Lung (tissue), 12 donors: ENCODE results near the gene MYO3B. TPM values are rescaled to one million over a fixed set of nuclear protein-coding genes. Genes with fewer than 3 reads are reported as not detected.
"Not testable (repeated sequence)": the region's sequence is repeated elsewhere in the genome, so short reads cannot be mapped to it uniquely, and the experiment has no call there.

ENCODE experiments used
- ATAC-seq: fragments of 200-7000 bp; cut with Tn5 transposase; one replicate; pipeline ENCODE4 v1.9.1; 2020; ENCODE audit warnings: moderate number of reproducible peaks; ENCODE audit not compliant: insufficient read depth, low FRiP score
- DNase-seq, 3 donors: peaks; one replicate each; pipeline ENCODE4 v3.0.0-alpha.2; 2013 to 2017
- H3K27ac ChIP-seq, 2 donors: one replicate each; pipeline ENCODE4 v1.5.1; 2013; ENCODE audit warnings: mild to moderate bottlenecking in 2 of 2, moderate library complexity in 2 of 2, control low read depth in 1 of 2, inconsistent platforms in 1 of 2, low read depth in 1 of 2, low read length in 1 of 2
- H3K27me3 ChIP-seq, 3 donors: one replicate each; pipeline ENCODE4 v1.5.1; 2013; ENCODE audit warnings: low read length in 2 of 3; ENCODE audit not compliant: control insufficient read depth in 3 of 3, insufficient read depth in 3 of 3
- H3K36me3 ChIP-seq, 4 donors: one replicate each; pipeline ENCODE4 v1.5.1; 2013; ENCODE audit warnings: low read length in 4 of 4, mild to moderate bottlenecking in 1 of 4, moderate library complexity in 1 of 4; ENCODE audit not compliant: control insufficient read depth in 4 of 4, insufficient read depth in 4 of 4
- H3K4me1 ChIP-seq, 5 donors: one replicate each; pipeline ENCODE4 v1.5.1; 2013; ENCODE audit warnings: low read length in 5 of 5, mild to moderate bottlenecking in 2 of 5, moderate library complexity in 1 of 5; ENCODE audit not compliant: control insufficient read depth in 5 of 5, insufficient read depth in 5 of 5
- H3K4me3 ChIP-seq: one replicate; pipeline ENCODE4 v1.5.1; 2013; ENCODE audit warnings: mild to moderate bottlenecking, control low read depth, moderate library complexity
- H3K9ac ChIP-seq, 2 donors: one replicate each; pipeline ENCODE4 v1.5.1; 2013; ENCODE audit warnings: low read length in 2 of 2, control low read depth in 1 of 2; ENCODE audit not compliant: insufficient read depth in 1 of 2
- H3K9me3 ChIP-seq, 4 donors: one replicate each; pipeline ENCODE4 v1.5.1; 2013; ENCODE audit warnings: low read length in 3 of 4, mild to moderate bottlenecking in 1 of 4, moderate library complexity in 1 of 4; ENCODE audit not compliant: control insufficient read depth in 4 of 4, insufficient read depth in 3 of 4
- CTCF ChIP-seq: IDR thresholded peaks from 2 replicates; pipeline ENCODE4 v1.5.1; 2012; ENCODE audit warnings: mild to moderate bottlenecking; ENCODE audit errors: control extremely low read depth, extremely low read depth
- WGBS, 2 donors: extraction: QIAGEN DNeasy Blood & Tissue Kit; methylation state at CpG; one replicate each; pipeline ENCODE4 v1.1.7; 2013; 5-methylcytosine and 5-hydroxymethylcytosine counted together
- polyA plus RNA-seq, 2 donors: library from polyadenylated mRNA; stranded (reverse); fragments of 200-250 nt; gene quantifications; one replicate each; pipeline ENCODE4 v1.2.1, GENCODE V29; 2013
- total RNA-seq, 2 donors: library from RNA; depleted of rRNA in 1 of 2; stranded (reverse); fragments of >200 nt in 1 of 2; gene quantifications; one replicate each; pipeline ENCODE4 v1.2.1, GENCODE V29; 2014 to 2021
- donor health status: control.
- donor health status: control.
- donor health status: Bipolar disorder and iron deficiency.
- donor health status: healthy.
- donor health status: DM: yes; HTN: yes; CAD: no.

The MYO3B gene
- total and polyA plus RNA-seq, 4 donors, result 0.03 to 0.82 (median 0.05) TPM; not detected in 1

- no peak for ATAC-seq
These were observed 247.4 kb downstream of the MYO3B start for GRCh38 chr2:170425281-170425751.

GRCh38 chr2:170428868-170429267 is 250.9 kb downstream of the MYO3B start:
- 98% methylated on average over 2 of the region's 2 CpGs for WGBS, 2 donors
- Histone ChIP-seq H3K4me1 (no peaks in the 10 kb centered on the region), H3K9me3 (no peaks in the 10 kb centered on the region), H3K36me3 (no peaks in the 10 kb centered on the region), H3K27ac (no peak overlapping the region), H3K4me3 (no peak overlapping the region), H3K27me3 (no peaks in the 10 kb centered on the region), H3K9ac (no peak overlapping the region)
- ATAC-seq (no peak), DNase-seq (no peak)
- no peak for TF ChIP-seq CTCF

More at GRCh38 chr2:170425281-170425751, 247.4 kb downstream of the MYO3B start:
- Histone ChIP-seq H3K36me3 (no peaks in the 10 kb centered on the region), H3K4me3 (no peak overlapping the region), H3K9ac (no peak overlapping the region), H3K4me1 (no peaks in the 10 kb centered on the region), H3K27ac (no peak overlapping the region), H3K9me3 (no peaks in the 10 kb centered on the region), H3K27me3 (peaks cover 0 to 3% (median 0%) of the 10 kb centered on the region in 3 donors)
- DNase-seq, result peak; percentile 23 to 79 (median 61)
- no peak for TF ChIP-seq CTCF
- 70 to 76% methylated on average over 2 of the region's 2 CpGs for WGBS, 2 donors

GRCh38 chr2:170432823-170433222 is 254.9 kb downstream of the MYO3B start:
- Histone ChIP-seq H3K27me3 (no peaks in the 10 kb centered on the region), H3K9me3 (no peaks in the 10 kb centered on the region), H3K4me1 (no peaks in the 10 kb centered on the region), H3K27ac (no peak overlapping the region), H3K36me3 (no peaks in the 10 kb centered on the region), H3K4me3 (no peak overlapping the region), H3K9ac (no peak overlapping the region)
- WGBS, 2 donors, result 97 to 98% methylated on average over 4 of the region's 4 CpGs
- ATAC-seq (no peak), DNase-seq (no peak)
- TF ChIP-seq CTCF, result no peak

- H3K9me3 ChIP-seq, result no peaks in the 10 kb centered on the region
- H3K9ac ChIP-seq, result no peak overlapping the region
- no peak for ATAC-seq
- DNase-seq, result no peak
- WGBS, 2 donors, result 90 to 92% methylated on average over 2 of the region's 2 CpGs
- H3K36me3 ChIP-seq, result no peaks in the 10 kb centered on the region
- H3K27ac ChIP-seq, result no peak overlapping the region
- H3K4me1 ChIP-seq, result no peaks in the 10 kb centered on the region
- no peaks in the 10 kb centered on the region for H3K27me3 ChIP-seq
- no peak overlapping the region for H3K4me3 ChIP-seq
- no peak for TF ChIP-seq CTCF
These were observed 255.5 kb downstream of the MYO3B start for GRCh38 chr2:170433448-170433847.

- ATAC-seq, H3K4me1 ChIP-seq: not testable (repeated sequence)
- 94 to 96% methylated on average over 5 of the region's 5 CpGs for WGBS, 2 donors
These were observed 256.4 kb downstream of the MYO3B start for GRCh38 chr2:170434396-170434795.

More at GRCh38 chr2:170434396-170434795, 256.4 kb downstream of the MYO3B start:
- not testable (repeated sequence) for H3K4me3 ChIP-seq, DNase-seq, H3K36me3 ChIP-seq, H3K9ac ChIP-seq, H3K27me3 ChIP-seq, H3K27ac ChIP-seq, H3K9me3 ChIP-seq
